Liver (tissue), 9 donors: ENCODE data around the gene NEDD4. TPM values are rescaled to one million over a fixed set of nuclear protein-coding genes. Genes with fewer than 3 reads are reported as not detected.

Experiments used
- DNase-seq: peaks from one replicate; pipeline ENCODE4 v3.0.0-alpha.2; 2017; ENCODE audit warnings: low spot score
- H3K27ac ChIP-seq, 2 donors: one replicate each; pipeline ENCODE4 v1.7.0; 2013; ENCODE audit warnings: inconsistent platforms in 2 of 2, low read length in 2 of 2, control low read depth in 1 of 2, low read depth in 1 of 2, mild to moderate bottlenecking in 1 of 2
- H3K27me3 ChIP-seq, 4 donors: one replicate each; pipeline versions ENCODE4 v1.6.1 to v1.7.0; 2013; ENCODE audit warnings: low read length in 3 of 4, inconsistent platforms in 1 of 4, mild to moderate bottlenecking in 1 of 4, moderate library complexity in 1 of 4; ENCODE audit not compliant: control insufficient read depth in 4 of 4, insufficient read depth in 4 of 4
- H3K36me3 ChIP-seq, 4 donors: one replicate each; pipeline versions ENCODE4 v1.6.1 to v1.7.0; 2013; ENCODE audit warnings: low read length in 3 of 4, mild to moderate bottlenecking in 3 of 4, low read depth in 1 of 4, moderate library complexity in 1 of 4; ENCODE audit not compliant: control insufficient read depth in 4 of 4, insufficient read depth in 3 of 4
- H3K4me1 ChIP-seq, 4 donors: one replicate each; pipeline versions ENCODE4 v1.6.1 to v1.7.0; 2013; ENCODE audit warnings: low read length in 3 of 4, mild to moderate bottlenecking in 3 of 4, moderate library complexity in 1 of 4; ENCODE audit not compliant: control insufficient read depth in 4 of 4, insufficient read depth in 4 of 4
- H3K4me3 ChIP-seq, 3 donors: one replicate each; pipeline versions ENCODE4 v1.6.1 to v1.7.0; 2013; ENCODE audit warnings: low read length in 3 of 3, control low read depth in 1 of 3, low read depth in 1 of 3, mild to moderate bottlenecking in 1 of 3
- H3K9ac ChIP-seq, 2 donors: one replicate each; pipeline ENCODE4 v1.7.0; 2013; ENCODE audit warnings: low read length in 2 of 2, mild to moderate bottlenecking in 2 of 2, moderate library complexity in 2 of 2, control low read depth in 1 of 2, low read depth in 1 of 2
- H3K9me3 ChIP-seq, 4 donors: one replicate each; pipeline versions ENCODE4 v1.6.1 to v1.7.0; 2013; ENCODE audit warnings: low read length in 3 of 4; ENCODE audit not compliant: control insufficient read depth in 4 of 4
- ATF3 ChIP-seq: IDR thresholded peaks from 2 replicates; pipeline ENCODE4 v1.6.1; 2016; ENCODE audit warnings: antibody characterized with exemption
- CTCF ChIP-seq: fragments of 150-350 bp; IDR thresholded peaks from 2 replicates; pipeline ENCODE4 v1.5.1; 2017; ENCODE audit warnings: improper control_type of control experiment, low read depth, low read length; ENCODE audit not compliant: missing input control
- EGR1 ChIP-seq, 2 donors: IDR thresholded peaks; 2 replicates each; pipeline ENCODE4 v1.6.1; 2016 to 2018; ENCODE audit warnings: antibody characterized with exemption in 2 of 2, low read depth in 2 of 2
- FOXA2 ChIP-seq: IDR thresholded peaks from 2 replicates; pipeline ENCODE4 v1.6.1; 2016; ENCODE audit warnings: antibody characterized with exemption
- GABPA ChIP-seq, 2 donors: IDR thresholded peaks in 1 of 2; conservative IDR thresholded peaks in 1 of 2; 2 replicates each; pipeline ENCODE4 v1.6.1; 2016; ENCODE audit warnings: antibody characterized with exemption in 2 of 2, mild to moderate bottlenecking in 1 of 2, moderate library complexity in 1 of 2
- HNF4A ChIP-seq, 2 donors: conservative IDR thresholded peaks; 2 replicates each; pipeline ENCODE4 v1.6.1; 2016; ENCODE audit warnings: antibody characterized with exemption in 2 of 2, mild to moderate bottlenecking in 2 of 2
- JUND ChIP-seq, 2 donors: IDR thresholded peaks; 2 replicates each; pipeline ENCODE4 v1.6.1; 2016; ENCODE audit warnings: antibody characterized with exemption in 2 of 2
- MAX ChIP-seq: IDR thresholded peaks from 2 replicates; pipeline ENCODE4 v1.6.1; 2016; ENCODE audit warnings: antibody characterized with exemption
- NR2F2 ChIP-seq: IDR thresholded peaks from 2 replicates; pipeline ENCODE4 v1.6.1; 2016; ENCODE audit warnings: antibody characterized with exemption
- RAD21 ChIP-seq, 2 donors: IDR thresholded peaks; 2 replicates each; pipeline ENCODE4 v1.6.1; 2016; ENCODE audit warnings: antibody characterized with exemption in 2 of 2, mild to moderate bottlenecking in 2 of 2
- REST ChIP-seq: IDR thresholded peaks from 2 replicates; pipeline ENCODE4 v1.6.1; 2016; ENCODE audit warnings: antibody characterized with exemption, mild to moderate bottlenecking
- RXRA ChIP-seq, 2 donors: IDR thresholded peaks; 2 replicates each; pipeline ENCODE4 v1.6.1; 2017 to 2018; ENCODE audit warnings: antibody characterized with exemption in 2 of 2, mild to moderate bottlenecking in 1 of 2
- TAF1 ChIP-seq: conservative IDR thresholded peaks from 2 replicates; pipeline ENCODE4 v1.6.1; 2016; ENCODE audit warnings: antibody characterized with exemption, mild to moderate bottlenecking
- YY1 ChIP-seq: IDR thresholded peaks from 2 replicates; pipeline ENCODE4 v1.6.1; 2016; ENCODE audit warnings: antibody characterized with exemption, mild to moderate bottlenecking
- ZBTB33 ChIP-seq: IDR thresholded peaks from 2 replicates; pipeline ENCODE4 v1.6.1; 2016; ENCODE audit warnings: antibody characterized with exemption
- WGBS: extraction: QIAGEN DNeasy Blood & Tissue Kit; methylation state at CpG from one replicate; pipeline ENCODE4 v1.1.7; 2013; 5-methylcytosine and 5-hydroxymethylcytosine counted together
- polyA plus RNA-seq, 2 donors: library from polyadenylated mRNA; stranded (reverse) in 1 of 2; unstranded in 1 of 2; fragments of 200-250 nt in 1 of 2; fragments of >200 nt in 1 of 2; fragmentation: Nextera tagmentation in 1 of 2; extraction: Ambion mirVana in 1 of 2; gene quantifications; one replicate each; pipeline versions ENCODE4 v1.2.1 to v1.2.3, GENCODE V29; 2013 to 2015
- total RNA-seq, 2 donors: library from RNA; depleted of rRNA; stranded (reverse); fragments of >200 nt; gene quantifications; one replicate each; pipeline ENCODE4 v1.2.3, GENCODE V29; 2014
- donor health status: healthy.
- donor health status: healthy.
- donor health status: healthy.
- donor health status: healthy.
- donor health status: healthy.

NEDD4 gene
- total and polyA plus RNA-seq, 4 donors: 9.1 to 17.5 (median 12.4) TPM

- DNase-seq: no peak
- no peaks in the 10 kb centered on the region for H3K9me3 ChIP-seq
- 99% methylated on average over 4 of the region's 4 CpGs for WGBS
Measured at GRCh38 chr15:55921744-55922143, 71.7 kb downstream of the NEDD4 start.

GRCh38 chr15:55917881-55918296 is 75.5 kb downstream of the NEDD4 start:
- Histone ChIP-seq H3K36me3 (peaks cover 0 to 2% (median under 1%) of the 10 kb centered on the region in 4 donors), H3K27ac (no peak overlapping the region), H3K4me3 (no peak overlapping the region), H3K27me3 (no peaks in the 10 kb centered on the region), H3K4me1 (no peaks in the 10 kb centered on the region), H3K9me3 (no peaks in the 10 kb centered on the region), H3K9ac (no peak overlapping the region)
- WGBS: 1% methylated on average over 1 of the region's 1 CpG
- no peak for DNase-seq
- TF ChIP-seq TAF1 (no peak), CTCF (peak; percentile 49), ATF3 (no peak), NR2F2 (no peak), FOXA2 (no peak), JUND (IDR thresholded peaks at IDR 0.05) (no peak), ZBTB33 (no peak)

More at GRCh38 chr15:55921744-55922143, 71.7 kb downstream of the NEDD4 start:
- H3K27ac ChIP-seq: no peak overlapping the region
- no peaks in the 10 kb centered on the region for H3K27me3 ChIP-seq
- H3K36me3 ChIP-seq: peaks cover 0 to 6% (median 0%) of the 10 kb centered on the region in 4 donors
- H3K4me1 ChIP-seq: no peaks in the 10 kb centered on the region
- no peak for TF ChIP-seq EGR1 (IDR thresholded peaks at IDR 0.05; ENCODE audit: low read depth in 2 of 2)
- no peak for TF ChIP-seq TAF1
- TF ChIP-seq ZBTB33: no peak
- TF ChIP-seq HNF4A (conservative IDR thresholded peaks at IDR 0.05): no peak
- TF ChIP-seq ATF3: no peak
- TF ChIP-seq GABPA (IDR thresholded peaks at IDR 0.05 in 1 of 2, conservative IDR thresholded peaks at IDR 0.05 in 1 of 2): no peak
- TF ChIP-seq FOXA2: no peak
- no peak for TF ChIP-seq RAD21 (IDR thresholded peaks at IDR 0.05)
- no peak for TF ChIP-seq MAX
- TF ChIP-seq YY1: no peak
- TF ChIP-seq RXRA (IDR thresholded peaks at IDR 0.05): no peak
- TF ChIP-seq REST: no peak
- no peak overlapping the region for H3K9ac ChIP-seq
- no peak overlapping the region for H3K4me3 ChIP-seq
